Smooth muscle cell (in vitro differentiated cells): Measurements from ENCODE around the gene TMEM40. TPM values are rescaled to one million over a fixed set of nuclear protein-coding genes. Genes with fewer than 3 reads are reported as not detected.

Source experiments
- DNase-seq: peaks from one replicate; lab custom pipeline; 2025; ENCODE audit not compliant: unreplicated experiment; lab: John Stamatoyannopoulos, UW
- H2AFZ ChIP-seq: fragments of 200-600 bp; sonication (generic); 2 replicates; pipeline ENCODE4 v1.6.0; 2016; ENCODE audit warnings: antibody characterized with exemption, low read depth, mild to moderate bottlenecking
- H3F3A ChIP-seq: fragments of 200-600 bp; sonication (generic); 2 replicates; pipeline ENCODE4 v1.6.0; 2017; ENCODE audit warnings: antibody characterized with exemption, low read depth
- H3K27ac ChIP-seq: fragments of 200-600 bp; sonication (generic); 2 replicates; pipeline ENCODE4 v1.5.1; 2016; ENCODE audit warnings: low read depth, mild to moderate bottlenecking
- H3K27me3 ChIP-seq: fragments of 200-600 bp; sonication (generic); 2 replicates; pipeline ENCODE4 v1.6.1; 2016; ENCODE audit warnings: low read depth, mild to moderate bottlenecking
- H3K36me3 ChIP-seq: fragments of 200-600 bp; sonication (generic); 2 replicates; pipeline ENCODE4 v1.5.1; 2016; ENCODE audit warnings: low read depth
- H3K4me1 ChIP-seq: fragments of 200-600 bp; sonication (generic); 2 replicates; pipeline ENCODE4 v1.5.1; 2016; ENCODE audit warnings: low read depth
- H3K4me2 ChIP-seq: fragments of 200-600 bp; sonication (generic); 2 replicates; pipeline ENCODE4 v1.6.0; 2016; ENCODE audit warnings: mild to moderate bottlenecking
- H3K4me3 ChIP-seq: fragments of 200-600 bp; sonication (generic); 2 replicates; pipeline ENCODE4 v1.5.1; 2016; ENCODE audit warnings: mild to moderate bottlenecking
- H3K79me2 ChIP-seq: fragments of 200-600 bp; sonication (generic); 2 replicates; pipeline ENCODE4 v1.6.0; 2016; ENCODE audit warnings: low read depth, mild to moderate bottlenecking
- H3K9ac ChIP-seq: fragments of 200-600 bp; sonication (generic); 2 replicates; pipeline ENCODE4 v1.6.0; 2016; ENCODE audit warnings: low read depth
- H3K9me3 ChIP-seq: fragments of 200-600 bp; sonication (generic); replicated peaks from 2 replicates; pipeline ENCODE4 v1.5.1; 2016; ENCODE audit warnings: low read depth
- H4K20me1 ChIP-seq: fragments of 200-600 bp; sonication (generic); 2 replicates; pipeline ENCODE4 v1.6.0; 2016; ENCODE audit warnings: low read depth
- WGBS: methylation state at CpG from one replicate; pipeline ENCODE4 v1.1.7; 2016; ENCODE audit warnings: low lambda C conversion rate; 5-methylcytosine and 5-hydroxymethylcytosine counted together
- polyA plus RNA-seq: library from polyadenylated mRNA; unstranded; fragments of >200 nt; fragmentation: Nextera tagmentation; extraction: Ambion mirVana; gene quantifications from 2 replicates; pipeline ENCODE4 v1.2.1, GENCODE V29; 2016
- total RNA-seq: library from RNA; depleted of rRNA; stranded (reverse); fragments of >200 nt; gene quantifications from 2 replicates; pipeline ENCODE4 v1.2.3, GENCODE V29; 2014
- TF ChIP-seq, protein P1 (sequence below): fragments of 200-600 bp; sonication (generic); IDR thresholded peaks from 2 replicates; pipeline ENCODE4 v1.5.1; 2017; ENCODE audit warnings: borderline replicate concordance, mild to moderate bottlenecking, antibody characterized with exemption; ENCODE audit not compliant: insufficient read depth, poor library complexity, severe bottlenecking

Gene TMEM40
- total and polyA plus RNA-seq, 2 experiments from 2014 or later, result 6.7 to 6.8 TPM

DNA sequence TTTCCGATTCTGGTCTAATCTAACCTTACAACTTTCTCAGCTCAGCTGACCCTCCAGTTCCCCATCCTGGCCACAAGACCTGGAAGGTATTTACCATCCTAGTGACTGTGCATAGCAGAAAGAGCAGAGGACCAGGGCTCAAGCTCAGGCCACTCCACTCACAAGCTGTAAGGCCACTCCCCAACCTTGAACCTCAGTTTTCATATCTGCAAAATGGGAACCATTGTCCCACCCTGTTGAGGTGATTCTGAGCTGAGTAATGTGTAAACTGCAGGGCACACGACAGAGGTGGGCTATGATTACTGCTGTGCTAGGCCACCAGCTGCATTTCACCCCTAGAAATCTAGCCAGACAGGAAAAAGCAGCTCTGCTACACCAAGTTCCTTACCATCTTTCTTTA is 21.7 kb downstream of the TMEM40 start:
- Histone ChIP-seq H2AFZ (no peak overlapping the region), H3F3A (no peaks in the 10 kb centered on the region), H3K9me3 (no peaks in the 10 kb centered on the region), H3K4me1 (no peaks in the 10 kb centered on the region), H3K27ac (no peak overlapping the region), H3K4me3 (no peak overlapping the region), H3K9ac (no peak overlapping the region), H3K36me3 (no peaks in the 10 kb centered on the region), H3K27me3 (no peaks in the 10 kb centered on the region), H4K20me1 (no peaks in the 10 kb centered on the region), H3K79me2 (no peaks in the 10 kb centered on the region), H3K4me2 (no peak overlapping the region)
- TF ChIP-seq, protein P1, sequence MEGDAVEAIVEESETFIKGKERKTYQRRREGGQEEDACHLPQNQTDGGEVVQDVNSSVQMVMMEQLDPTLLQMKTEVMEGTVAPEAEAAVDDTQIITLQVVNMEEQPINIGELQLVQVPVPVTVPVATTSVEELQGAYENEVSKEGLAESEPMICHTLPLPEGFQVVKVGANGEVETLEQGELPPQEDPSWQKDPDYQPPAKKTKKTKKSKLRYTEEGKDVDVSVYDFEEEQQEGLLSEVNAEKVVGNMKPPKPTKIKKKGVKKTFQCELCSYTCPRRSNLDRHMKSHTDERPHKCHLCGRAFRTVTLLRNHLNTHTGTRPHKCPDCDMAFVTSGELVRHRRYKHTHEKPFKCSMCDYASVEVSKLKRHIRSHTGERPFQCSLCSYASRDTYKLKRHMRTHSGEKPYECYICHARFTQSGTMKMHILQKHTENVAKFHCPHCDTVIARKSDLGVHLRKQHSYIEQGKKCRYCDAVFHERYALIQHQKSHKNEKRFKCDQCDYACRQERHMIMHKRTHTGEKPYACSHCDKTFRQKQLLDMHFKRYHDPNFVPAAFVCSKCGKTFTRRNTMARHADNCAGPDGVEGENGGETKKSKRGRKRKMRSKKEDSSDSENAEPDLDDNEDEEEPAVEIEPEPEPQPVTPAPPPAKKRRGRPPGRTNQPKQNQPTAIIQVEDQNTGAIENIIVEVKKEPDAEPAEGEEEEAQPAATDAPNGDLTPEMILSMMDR, result no peak
- 81% methylated on average over 2 of the region's 2 CpGs for WGBS
- no peak for DNase-seq

DNA sequence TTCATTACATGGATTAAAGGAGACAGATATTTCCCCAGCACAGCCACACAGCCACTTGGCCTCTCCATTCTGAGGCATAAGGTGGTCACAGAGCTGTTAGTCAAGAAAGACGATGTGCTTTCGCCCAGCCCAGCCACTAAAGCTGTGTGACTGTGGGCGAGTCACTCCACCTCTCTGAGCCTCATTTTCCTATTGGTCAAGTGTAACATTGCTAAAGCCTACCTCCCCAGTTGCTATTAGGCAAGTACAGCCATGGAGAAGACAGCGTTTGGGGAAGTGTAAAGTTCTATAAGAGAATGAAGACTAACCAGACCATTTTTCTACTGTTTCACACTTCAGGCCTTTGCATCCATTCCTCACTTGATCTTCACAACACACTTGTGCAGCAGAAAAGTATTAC is 24.1 kb downstream of the TMEM40 start:
- no peak overlapping the region for H3K27ac ChIP-seq
- no peaks in the 10 kb centered on the region for H3F3A ChIP-seq
- H3K4me2 ChIP-seq, result no peak overlapping the region
- H3K9ac ChIP-seq, result no peak overlapping the region
- TF ChIP-seq, protein P1, result no peak
- H3K27me3 ChIP-seq, result no peaks in the 10 kb centered on the region
- no peak overlapping the region for H3K4me3 ChIP-seq
- DNase-seq, result no peak
- H4K20me1 ChIP-seq, result no peaks in the 10 kb centered on the region
- no peaks in the 10 kb centered on the region for H3K36me3 ChIP-seq
- no peaks in the 10 kb centered on the region for H3K79me2 ChIP-seq
- H3K4me1 ChIP-seq, result no peaks in the 10 kb centered on the region
- H2AFZ ChIP-seq, result no peak overlapping the region
- no peaks in the 10 kb centered on the region for H3K9me3 ChIP-seq
- WGBS, result 92% methylated on average over 4 of the region's 4 CpGs

DNA sequence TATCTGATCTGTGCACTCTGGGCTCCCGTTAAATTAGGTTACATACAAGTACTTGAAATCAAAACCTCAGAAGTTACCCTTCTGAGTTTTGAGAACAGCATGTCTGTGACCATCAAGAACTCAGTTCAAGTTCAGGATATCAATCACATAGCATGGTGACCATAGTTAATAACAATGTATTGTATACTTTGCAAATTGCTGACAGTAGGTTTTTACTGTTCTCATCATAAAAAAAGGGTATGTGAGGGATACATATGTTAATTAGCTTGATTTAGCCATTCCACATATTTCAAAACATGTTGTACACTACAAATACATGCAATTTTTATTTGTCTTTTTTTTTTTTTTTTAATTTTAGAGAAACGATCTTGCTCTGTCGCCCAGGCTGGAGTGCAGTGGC is 25.5 kb downstream of the TMEM40 start:
- no peaks in the 10 kb centered on the region for H3K9me3 ChIP-seq
- TF ChIP-seq, protein P1, result no peak
- H3K4me3 ChIP-seq, result no peak overlapping the region
- H3K27ac ChIP-seq, result no peak overlapping the region
- DNase-seq, result no peak
- WGBS, result 62% methylated on average over 3 of the region's 3 CpGs
- no peaks in the 10 kb centered on the region for H3K36me3 ChIP-seq
- no peaks in the 10 kb centered on the region for H4K20me1 ChIP-seq
- H3K27me3 ChIP-seq, result no peaks in the 10 kb centered on the region
- no peaks in the 10 kb centered on the region for H3K79me2 ChIP-seq
- H3F3A ChIP-seq, result no peaks in the 10 kb centered on the region
- H2AFZ ChIP-seq, result no peak overlapping the region
- no peak overlapping the region for H3K4me2 ChIP-seq
- no peaks in the 10 kb centered on the region for H3K4me1 ChIP-seq
- H3K9ac ChIP-seq, result no peak overlapping the region

DNA sequence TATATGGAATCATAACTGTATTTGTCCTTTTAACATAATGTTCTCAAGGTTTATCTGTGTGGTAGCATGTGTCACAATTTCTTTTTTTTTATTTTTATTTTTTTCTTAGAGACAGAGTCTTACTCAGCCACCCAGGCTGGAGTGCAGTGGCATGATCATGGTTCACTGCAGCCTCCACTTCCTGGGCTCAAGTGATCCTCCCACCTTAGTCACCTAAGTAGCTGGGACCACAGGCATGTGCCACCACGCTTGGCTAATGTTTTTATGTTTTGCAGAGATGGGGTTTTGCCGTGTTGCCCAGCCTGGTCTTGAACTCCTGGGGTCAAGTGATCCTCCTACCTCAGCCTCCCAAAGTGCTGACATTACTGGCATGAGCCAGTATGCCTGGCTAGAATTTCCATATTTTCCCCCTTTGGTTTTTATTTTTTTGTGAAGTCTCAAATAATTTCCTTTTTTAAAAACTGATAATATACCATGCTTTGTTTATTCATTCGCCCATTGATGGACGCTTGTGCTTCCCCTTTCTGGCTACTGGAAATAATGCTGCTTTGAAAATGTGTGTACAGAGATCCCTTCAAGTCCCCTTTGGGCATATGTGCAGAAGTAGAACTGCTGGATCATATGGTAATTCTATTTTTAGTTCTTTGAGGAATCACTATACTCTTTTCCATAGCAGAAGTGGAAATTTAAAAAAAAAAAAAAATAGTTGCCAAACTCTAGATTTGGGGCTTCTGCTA is 28.4 kb downstream of the TMEM40 start:
- Histone ChIP-seq H3K27ac (no peak overlapping the region), H3K4me2 (no peak overlapping the region), H3K9ac (no peak overlapping the region), H2AFZ (no peak overlapping the region), H3K4me3 (no peak overlapping the region), H4K20me1 (no peaks in the 10 kb centered on the region), H3K36me3 (no peaks in the 10 kb centered on the region), H3K4me1 (no peaks in the 10 kb centered on the region), H3K79me2 (no peaks in the 10 kb centered on the region), H3K27me3 (no peaks in the 10 kb centered on the region), H3K9me3 (no peaks in the 10 kb centered on the region), H3F3A (no peaks in the 10 kb centered on the region)
- TF ChIP-seq, protein P1, result no peak
- 70% methylated on average over 4 of the region's 4 CpGs for WGBS
- no peak for DNase-seq
